Osteoblast (primary cell): ENCODE results near the gene PHACTR1. TPM values are rescaled to one million over a fixed set of nuclear protein-coding genes. Genes with fewer than 3 reads are reported as not detected.

Experiments
- DNase-seq: peaks from one replicate; pipeline ENCODE4 v3.0.0; 2011; ENCODE audit warnings: low spot score, mixed read lengths; ENCODE audit not compliant: insufficient read length; ENCODE audit errors: missing footprints
- H2AFZ ChIP-seq: 2 replicates; pipeline ENCODE4 v1.6.0; 2011; ENCODE audit warnings: mild to moderate bottlenecking, low read length
- H3K27ac ChIP-seq: 2 replicates; pipeline ENCODE4 v1.5.1; 2011; ENCODE audit warnings: mild to moderate bottlenecking, low read depth, low read length, moderate library complexity
- H3K27me3 ChIP-seq: 2 replicates; pipeline ENCODE4 v1.6.0; 2012; ENCODE audit warnings: mild to moderate bottlenecking, control low read depth, inconsistent platforms, low read length, moderate library complexity; ENCODE audit not compliant: insufficient read depth
- H3K36me3 ChIP-seq: 2 replicates; pipeline ENCODE4 v1.5.1; 2011; ENCODE audit warnings: mild to moderate bottlenecking, low read length, control low read depth, moderate library complexity; ENCODE audit not compliant: insufficient read depth
- H3K4me1 ChIP-seq: 2 replicates; pipeline ENCODE4 v1.5.1; 2011; ENCODE audit warnings: mild to moderate bottlenecking, low read length, control low read depth, moderate library complexity; ENCODE audit not compliant: insufficient read depth
- H3K4me2 ChIP-seq: 2 replicates; pipeline ENCODE4 v1.6.0; 2011; ENCODE audit warnings: mild to moderate bottlenecking, low read length; ENCODE audit not compliant: insufficient read depth
- H3K4me3 ChIP-seq: fragments of 200-600 bp; sonication (generic); 3 replicates; pipeline ENCODE4 v1.5.1; 2012; ENCODE audit warnings: mild to moderate bottlenecking, low read length, inconsistent platforms; ENCODE audit not compliant: insufficient read depth
- H3K79me2 ChIP-seq: 2 replicates; pipeline ENCODE4 v1.6.0; 2012; ENCODE audit warnings: mild to moderate bottlenecking, low read length, control low read depth, inconsistent platforms; ENCODE audit not compliant: insufficient read depth
- H3K9me3 ChIP-seq: 2 replicates; pipeline ENCODE4 v1.5.1; 2011; ENCODE audit warnings: low read depth, low read length, control low read depth
- H4K20me1 ChIP-seq: 2 replicates; pipeline ENCODE4 v1.6.0; 2012; ENCODE audit warnings: mild to moderate bottlenecking, low read length, control low read depth; ENCODE audit not compliant: insufficient read depth
- CTCF ChIP-seq: IDR thresholded peaks from 2 replicates; pipeline ENCODE4 v1.5.1; 2011; ENCODE audit warnings: mild to moderate bottlenecking, low read depth, low read length, moderate library complexity; ENCODE audit errors: extremely low read depth
- total RNA-seq: library from RNA; depleted of rRNA; stranded (reverse); fragments of >200 nt; gene quantifications from 2 replicates; pipeline ENCODE4 v1.2.3, GENCODE V29; 2012

PHACTR1 gene
- total RNA-seq, 1 donor = 0.36 TPM

- no peak for DNase-seq
- no peaks in the 10 kb centered on the region for H3K4me1 ChIP-seq
- no peak for TF ChIP-seq CTCF
- H3K27ac ChIP-seq = no peak overlapping the region
- H3K36me3 ChIP-seq = no peaks in the 10 kb centered on the region
- H4K20me1 ChIP-seq = no peaks in the 10 kb centered on the region
- H3K4me2 ChIP-seq = no peak overlapping the region
- H3K27me3 ChIP-seq = no peaks in the 10 kb centered on the region
- H2AFZ ChIP-seq = no peak overlapping the region
- no peaks in the 10 kb centered on the region for H3K79me2 ChIP-seq
- H3K4me3 ChIP-seq = no peak overlapping the region
- no peaks in the 10 kb centered on the region for H3K9me3 ChIP-seq
These were observed 484.8 kb downstream of the PHACTR1 start for GRCh38 chr6:13201336-13201735.

GRCh38 chr6:13203145-13203544 is 486.6 kb downstream of the PHACTR1 start:
- H3K27ac ChIP-seq = no peak overlapping the region
- H3K36me3 ChIP-seq = no peaks in the 10 kb centered on the region
- H3K79me2 ChIP-seq = no peaks in the 10 kb centered on the region
- TF ChIP-seq CTCF = no peak
- no peaks in the 10 kb centered on the region for H3K27me3 ChIP-seq
- H3K9me3 ChIP-seq = no peaks in the 10 kb centered on the region
- no peaks in the 10 kb centered on the region for H4K20me1 ChIP-seq
- no peak for DNase-seq
- no peak overlapping the region for H3K4me3 ChIP-seq
- H2AFZ ChIP-seq = no peak overlapping the region
- no peak overlapping the region for H3K4me2 ChIP-seq
- no peaks in the 10 kb centered on the region for H3K4me1 ChIP-seq

GRCh38 chr6:13205106-13205505 is 488.5 kb downstream of the PHACTR1 start:
- no peak overlapping the region for H3K4me2 ChIP-seq

GRCh38 chr6:13212096-13212495 is 495.5 kb downstream of the PHACTR1 start:
- H3K4me1 ChIP-seq = no peaks in the 10 kb centered on the region
- H2AFZ ChIP-seq = no peak overlapping the region
- H3K79me2 ChIP-seq = no peaks in the 10 kb centered on the region
- H3K27ac ChIP-seq = no peak overlapping the region
- no peaks in the 10 kb centered on the region for H3K9me3 ChIP-seq
- H3K4me2 ChIP-seq = no peak overlapping the region
- H3K4me3 ChIP-seq = no peak overlapping the region
- H3K36me3 ChIP-seq = no peaks in the 10 kb centered on the region
- DNase-seq = no peak
- TF ChIP-seq CTCF = no peak
- H3K27me3 ChIP-seq = no peaks in the 10 kb centered on the region
- no peaks in the 10 kb centered on the region for H4K20me1 ChIP-seq

More at GRCh38 chr6:13205106-13205505, 488.5 kb downstream of the PHACTR1 start:
- Histone ChIP-seq H3K4me3 (no peak overlapping the region), H3K4me1 (no peaks in the 10 kb centered on the region), H3K36me3 (no peaks in the 10 kb centered on the region), H4K20me1 (no peaks in the 10 kb centered on the region), H3K9me3 (no peaks in the 10 kb centered on the region), H3K27ac (no peak overlapping the region), H3K79me2 (no peaks in the 10 kb centered on the region), H3K27me3 (no peaks in the 10 kb centered on the region), H2AFZ (no peak overlapping the region)
- no peak for DNase-seq
- TF ChIP-seq CTCF = no peak
